GM12892 (cell line): Measurements from ENCODE around the gene GSTM1.

ENCODE experiments used
- POLR2AphosphoS5 ChIP-seq: IDR thresholded peaks from 2 replicates; pipeline ENCODE4 v1.6.1; 2011; ENCODE audit warnings: low read depth, low read length, control low read depth
- TAF1 ChIP-seq: IDR thresholded peaks from 2 replicates; pipeline ENCODE4 v1.6.1; 2011; ENCODE audit warnings: low read depth, mild to moderate bottlenecking, control low read depth, low read length, borderline replicate concordance

DNA sequence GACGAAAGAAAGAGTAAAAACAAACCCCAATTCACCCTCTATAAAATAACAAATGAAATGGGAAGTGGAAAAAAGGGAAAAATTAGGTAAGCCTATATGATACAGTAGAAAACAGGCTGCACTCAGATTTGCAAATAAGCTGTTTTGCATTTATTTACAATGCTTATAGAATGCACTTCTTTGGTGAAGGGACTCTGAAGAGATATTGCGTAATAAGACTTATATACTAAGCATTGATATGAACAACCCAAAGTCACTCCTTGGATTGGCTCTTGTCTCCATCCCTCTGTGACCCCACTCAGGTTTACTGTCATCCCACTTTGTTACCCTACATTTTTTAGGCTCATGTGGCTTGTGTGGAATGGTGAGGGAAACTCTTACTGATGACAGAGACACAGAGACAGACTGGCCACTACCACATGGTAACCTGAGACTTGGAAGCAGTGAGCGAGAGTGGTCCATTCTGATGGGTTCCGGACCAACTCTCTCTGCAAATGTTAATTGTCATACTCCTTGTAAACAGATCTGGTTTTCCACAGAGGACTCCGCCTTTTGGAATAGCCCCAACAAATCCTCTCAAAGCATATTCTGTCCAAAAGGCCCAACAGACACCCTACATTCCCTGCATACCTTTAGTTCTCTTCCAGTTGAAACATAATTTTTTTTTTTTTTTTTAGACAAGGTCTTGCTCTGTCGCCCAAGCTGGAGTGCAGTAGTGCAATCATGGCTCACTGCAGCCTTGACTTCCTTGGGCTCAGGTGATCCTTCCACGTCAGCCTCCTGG, 35.5 kb downstream of the GSTM1 start:
- TF ChIP-seq POLR2AphosphoS5, result no peak
- no peak for TF ChIP-seq TAF1
